GM23338 (cell line): ENCODE measurements around the gene JAZF1. TPM values are rescaled to one million over a fixed set of nuclear protein-coding genes. Genes with fewer than 3 reads are reported as not detected.

Source experiments
- ATAC-seq: fragments of 200-7000 bp; cut with Tn5 transposase; 3 replicates; pipeline ENCODE4 v1.9.1; 2020
- DNase-seq: peaks from one replicate; pipeline ENCODE4 v3.0.0-alpha.2; 2015; ENCODE audit warnings: low spot score
- H2AFZ ChIP-seq: fragments of 200-600 bp; sonication (generic); 2 replicates; pipeline ENCODE4 v1.8.0; 2016; ENCODE audit warnings: antibody characterized with exemption, mild to moderate bottlenecking, moderate library complexity
- H3F3A ChIP-seq: fragments of 200-600 bp; sonication (generic); replicated peaks from 2 replicates; pipeline ENCODE4 v1.8.0; 2017; ENCODE audit warnings: antibody characterized with exemption, mixed run types, low read depth
- H3K27ac ChIP-seq: fragments of 200-600 bp; sonication (generic); 2 replicates; pipeline ENCODE4 v1.6.1; 2016; ENCODE audit warnings: low read depth
- H3K27me3 ChIP-seq: fragments of 200-600 bp; sonication (generic); 2 replicates; pipeline ENCODE4 v1.8.0; 2016; ENCODE audit warnings: mild to moderate bottlenecking, mixed run types, moderate library complexity; ENCODE audit not compliant: insufficient read depth
- H3K36me3 ChIP-seq: fragments of 200-600 bp; sonication (generic); 2 replicates; pipeline ENCODE4 v1.8.0; 2016; ENCODE audit warnings: mild to moderate bottlenecking; ENCODE audit not compliant: insufficient read depth
- H3K4me1 ChIP-seq: fragments of 200-600 bp; sonication (generic); 2 replicates; pipeline ENCODE4 v1.8.0; 2016; ENCODE audit warnings: mild to moderate bottlenecking, moderate library complexity; ENCODE audit not compliant: insufficient read depth
- H3K4me2 ChIP-seq: fragments of 200-600 bp; sonication (generic); 2 replicates; pipeline ENCODE4 v1.7.1; 2017; ENCODE audit warnings: mixed run types
- H3K4me3 ChIP-seq: fragments of 200-600 bp; sonication (generic); 2 replicates; pipeline ENCODE4 v1.6.1; 2016; ENCODE audit warnings: mixed run types
- H3K79me2 ChIP-seq: fragments of 200-600 bp; sonication (generic); replicated peaks from 2 replicates; pipeline ENCODE4 v1.8.0; 2017; ENCODE audit warnings: mild to moderate bottlenecking; ENCODE audit not compliant: insufficient read depth
- H3K9me2 ChIP-seq: fragments of 200-600 bp; sonication (generic); 2 replicates; pipeline ENCODE4 v1.8.0; 2017; ENCODE audit not compliant: insufficient read depth
- H4K20me1 ChIP-seq: fragments of 200-600 bp; sonication (generic); replicated peaks from 2 replicates; pipeline ENCODE4 v1.8.0; 2017; ENCODE audit warnings: mild to moderate bottlenecking; ENCODE audit not compliant: insufficient read depth
- H3K27ac Mint-ChIP-seq: 2 replicates; pipeline ENCODE4 v1.8.0; 2020; ENCODE audit warnings: inconsistent platforms, mild to moderate bottlenecking, moderate library complexity, mixed read lengths
- H3K27me3 Mint-ChIP-seq: 3 replicates; pipeline ENCODE4 v1.8.0; 2022; ENCODE audit warnings: low read depth, mild to moderate bottlenecking, moderate library complexity, mixed read lengths, inconsistent platforms; ENCODE audit not compliant: insufficient read depth, poor library complexity
- H3K36me3 Mint-ChIP-seq: 3 replicates; pipeline ENCODE4 v1.8.0; 2021; ENCODE audit warnings: low read depth, mild to moderate bottlenecking, inconsistent platforms, moderate library complexity, mixed read lengths
- H3K4me1 Mint-ChIP-seq: 3 replicates; pipeline ENCODE4 v1.8.0; 2020; ENCODE audit warnings: mild to moderate bottlenecking, inconsistent platforms, mixed read lengths
- H3K4me3 Mint-ChIP-seq: 3 replicates; pipeline ENCODE4 v1.8.0; 2021; ENCODE audit warnings: moderate library complexity, mild to moderate bottlenecking, inconsistent platforms, mixed read lengths
- H3K9me3 Mint-ChIP-seq: 3 replicates; pipeline ENCODE4 v1.8.0; 2020; ENCODE audit warnings: moderate library complexity, mild to moderate bottlenecking, inconsistent platforms, mixed read lengths
- CREB1 ChIP-seq: fragments of 250-450 bp; sonication (Bioruptor Pico); IDR thresholded peaks from 2 replicates; pipeline ENCODE4 v1.5.0; 2020; ENCODE audit warnings: low read depth, mild to moderate bottlenecking, moderate library complexity
- EZH2 ChIP-seq: fragments of 200-600 bp; sonication (generic); IDR thresholded peaks from one replicate; pipeline ENCODE4 v1.8.0; 2017; ENCODE audit warnings: antibody characterized with exemption, mild to moderate bottlenecking, low read depth; ENCODE audit not compliant: unreplicated experiment
- EZH2phosphoT487 ChIP-seq: fragments of 200-600 bp; sonication (generic); IDR thresholded peaks from one replicate; pipeline ENCODE4 v1.8.1; 2018; ENCODE audit warnings: antibody characterized with exemption; ENCODE audit not compliant: unreplicated experiment
- JUNB ChIP-seq: IDR thresholded peaks from one replicate; pipeline ENCODE4 v1.6.1; 2016; ENCODE audit warnings: antibody characterized with exemption; ENCODE audit not compliant: unreplicated experiment
- NANOG ChIP-seq: IDR thresholded peaks from 2 replicates; pipeline ENCODE4 v1.6.1; 2016; ENCODE audit warnings: antibody characterized with exemption, borderline replicate concordance
- POLR2AphosphoS5 ChIP-seq: IDR thresholded peaks from 2 replicates; pipeline ENCODE4 v1.6.1; 2016; ENCODE audit warnings: antibody characterized with exemption, low read depth
- STAT1 ChIP-seq: IDR thresholded peaks from one replicate; pipeline ENCODE4 v1.6.1; 2016; ENCODE audit warnings: antibody characterized with exemption; ENCODE audit not compliant: unreplicated experiment
- ZNF114 ChIP-seq: fragments of 250-450 bp; sonication (Bioruptor Pico); IDR thresholded peaks from 2 replicates; pipeline ENCODE4 v1.5.0; 2020; ENCODE audit warnings: mild to moderate bottlenecking, moderate library complexity
- ZNF331 ChIP-seq: fragments of 250-450 bp; sonication (Bioruptor Pico); IDR thresholded peaks from 2 replicates; pipeline ENCODE4 v1.5.0; 2020; ENCODE audit warnings: low read depth, mild to moderate bottlenecking, moderate library complexity
- polyA plus RNA-seq: library from polyadenylated mRNA; unstranded; fragments of >200 nt; fragmentation: Nextera tagmentation; extraction: Ambion mirVana; gene quantifications from 2 replicates; pipeline ENCODE4 v1.2.1, GENCODE V29; 2016
- total RNA-seq: library from RNA; depleted of rRNA; stranded (reverse); fragments of >200 nt; shearing (Covaris generic); gene quantifications from 2 replicates; pipeline ENCODE4 v1.2.3, GENCODE V29; 2014
- TF ChIP-seq, protein P1 (sequence below): IDR thresholded peaks from one replicate; pipeline ENCODE4 v1.6.1; 2018; ENCODE audit warnings: antibody characterized with exemption; ENCODE audit not compliant: unreplicated experiment
- TF ChIP-seq, protein P2 (sequence below): fragments of 250-450 bp; sonication (Bioruptor Pico); IDR thresholded peaks from 2 replicates; pipeline ENCODE4 v1.5.0; 2020; ENCODE audit warnings: mild to moderate bottlenecking, moderate library complexity
- TF ChIP-seq, protein P3 (sequence below), 2 experiments: fragments of 200-600 bp in 1 of 2; sonication (generic) in 1 of 2; conservative IDR thresholded peaks; 2 replicates each; pipeline versions ENCODE4 v1.5.1 to v1.6.1; 2016 to 2017; ENCODE audit warnings: antibody characterized with exemption in 2 of 2, low read depth in 2 of 2, mild to moderate bottlenecking in 2 of 2, moderate library complexity in 1 of 2

Gene JAZF1
- total and polyA plus RNA-seq, 2 experiments from 2014 or later, result 12.2 to 22.2 TPM

DNA sequence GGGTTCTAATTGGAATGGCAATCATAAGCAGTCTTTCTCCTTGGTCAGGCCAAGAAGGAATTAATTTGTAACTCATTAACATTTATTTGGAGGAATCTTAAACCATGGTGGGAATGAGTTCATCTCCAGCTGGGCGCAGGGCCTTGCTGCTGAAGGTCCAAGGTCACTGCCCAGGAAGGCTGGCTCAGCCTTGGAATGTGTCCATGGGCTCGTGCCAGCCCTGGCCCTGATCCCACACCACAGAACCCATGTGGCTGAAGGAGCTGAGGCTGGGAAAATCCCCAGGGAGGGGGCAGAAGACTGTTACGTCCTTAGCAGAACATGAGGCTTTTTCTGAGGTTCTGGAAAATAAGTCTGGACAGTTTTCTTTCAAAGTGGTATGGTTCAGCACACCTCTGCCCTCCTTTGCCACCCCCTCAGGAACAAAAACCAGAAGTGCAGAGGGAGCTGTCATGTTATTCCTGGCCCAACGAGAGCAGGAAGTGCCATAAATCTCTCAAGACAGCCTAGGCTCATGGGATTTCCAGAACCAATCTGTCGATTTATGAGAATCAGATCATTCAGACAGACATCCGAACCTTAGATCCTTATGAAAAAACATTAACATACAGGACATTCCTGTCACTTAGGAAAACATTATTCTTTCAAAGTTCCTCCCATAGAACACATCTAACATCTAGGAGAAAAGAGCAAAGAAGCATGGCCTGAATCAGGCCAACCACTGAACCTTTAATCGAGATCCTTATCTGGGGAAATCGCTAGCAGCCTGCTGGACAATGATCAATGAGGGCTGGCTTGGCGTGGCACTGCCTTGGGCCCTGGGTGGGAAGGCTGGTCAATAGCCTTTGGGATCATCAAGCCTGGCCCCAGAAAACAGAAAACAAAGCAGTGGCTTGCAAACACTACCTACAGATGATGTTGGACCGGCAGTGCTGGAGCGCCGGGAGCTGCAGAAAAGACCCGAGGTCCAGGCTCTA, 306.3 kb downstream of the JAZF1 start:
- peaks cover 18% of the 10 kb centered on the region for H3K4me1 Mint-ChIP-seq
- Histone ChIP-seq H3F3A (no peaks in the 10 kb centered on the region), H3K79me2 (no peaks in the 10 kb centered on the region), H3K4me3 (no peak overlapping the region), H4K20me1 (no peaks in the 10 kb centered on the region; the same call in 1 of the 2 replicates), H3K4me1 (peaks cover 3% of the 10 kb centered on the region), H3K27me3 (no peaks in the 10 kb centered on the region), H3K9me2 (0 out of 2 replicates have a peak, but pooled peaks cover 7% of the 10 kb centered on the region), H3K27ac (no peak overlapping the region), H2AFZ (no peak overlapping the region), H3K4me2 (no peak overlapping the region), H3K36me3 (no peaks in the 10 kb centered on the region)
- no peak for DNase-seq
- TF ChIP-seq ZNF114 (CRISPR knock-in tag) (no peak), POLR2AphosphoS5 (no peak), ZNF331 (CRISPR knock-in tag) (no peak), EZH2 (no peak), JUNB (no peak), NANOG (no peak), EZH2phosphoT487 (no peak), STAT1 (no peak), CREB1 (CRISPR knock-in tag) (no peak)
- TF ChIP-seq, protein P1, sequence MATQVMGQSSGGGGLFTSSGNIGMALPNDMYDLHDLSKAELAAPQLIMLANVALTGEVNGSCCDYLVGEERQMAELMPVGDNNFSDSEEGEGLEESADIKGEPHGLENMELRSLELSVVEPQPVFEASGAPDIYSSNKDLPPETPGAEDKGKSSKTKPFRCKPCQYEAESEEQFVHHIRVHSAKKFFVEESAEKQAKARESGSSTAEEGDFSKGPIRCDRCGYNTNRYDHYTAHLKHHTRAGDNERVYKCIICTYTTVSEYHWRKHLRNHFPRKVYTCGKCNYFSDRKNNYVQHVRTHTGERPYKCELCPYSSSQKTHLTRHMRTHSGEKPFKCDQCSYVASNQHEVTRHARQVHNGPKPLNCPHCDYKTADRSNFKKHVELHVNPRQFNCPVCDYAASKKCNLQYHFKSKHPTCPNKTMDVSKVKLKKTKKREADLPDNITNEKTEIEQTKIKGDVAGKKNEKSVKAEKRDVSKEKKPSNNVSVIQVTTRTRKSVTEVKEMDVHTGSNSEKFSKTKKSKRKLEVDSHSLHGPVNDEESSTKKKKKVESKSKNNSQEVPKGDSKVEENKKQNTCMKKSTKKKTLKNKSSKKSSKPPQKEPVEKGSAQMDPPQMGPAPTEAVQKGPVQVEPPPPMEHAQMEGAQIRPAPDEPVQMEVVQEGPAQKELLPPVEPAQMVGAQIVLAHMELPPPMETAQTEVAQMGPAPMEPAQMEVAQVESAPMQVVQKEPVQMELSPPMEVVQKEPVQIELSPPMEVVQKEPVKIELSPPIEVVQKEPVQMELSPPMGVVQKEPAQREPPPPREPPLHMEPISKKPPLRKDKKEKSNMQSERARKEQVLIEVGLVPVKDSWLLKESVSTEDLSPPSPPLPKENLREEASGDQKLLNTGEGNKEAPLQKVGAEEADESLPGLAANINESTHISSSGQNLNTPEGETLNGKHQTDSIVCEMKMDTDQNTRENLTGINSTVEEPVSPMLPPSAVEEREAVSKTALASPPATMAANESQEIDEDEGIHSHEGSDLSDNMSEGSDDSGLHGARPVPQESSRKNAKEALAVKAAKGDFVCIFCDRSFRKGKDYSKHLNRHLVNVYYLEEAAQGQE, result no peak
- TF ChIP-seq, protein P2, sequence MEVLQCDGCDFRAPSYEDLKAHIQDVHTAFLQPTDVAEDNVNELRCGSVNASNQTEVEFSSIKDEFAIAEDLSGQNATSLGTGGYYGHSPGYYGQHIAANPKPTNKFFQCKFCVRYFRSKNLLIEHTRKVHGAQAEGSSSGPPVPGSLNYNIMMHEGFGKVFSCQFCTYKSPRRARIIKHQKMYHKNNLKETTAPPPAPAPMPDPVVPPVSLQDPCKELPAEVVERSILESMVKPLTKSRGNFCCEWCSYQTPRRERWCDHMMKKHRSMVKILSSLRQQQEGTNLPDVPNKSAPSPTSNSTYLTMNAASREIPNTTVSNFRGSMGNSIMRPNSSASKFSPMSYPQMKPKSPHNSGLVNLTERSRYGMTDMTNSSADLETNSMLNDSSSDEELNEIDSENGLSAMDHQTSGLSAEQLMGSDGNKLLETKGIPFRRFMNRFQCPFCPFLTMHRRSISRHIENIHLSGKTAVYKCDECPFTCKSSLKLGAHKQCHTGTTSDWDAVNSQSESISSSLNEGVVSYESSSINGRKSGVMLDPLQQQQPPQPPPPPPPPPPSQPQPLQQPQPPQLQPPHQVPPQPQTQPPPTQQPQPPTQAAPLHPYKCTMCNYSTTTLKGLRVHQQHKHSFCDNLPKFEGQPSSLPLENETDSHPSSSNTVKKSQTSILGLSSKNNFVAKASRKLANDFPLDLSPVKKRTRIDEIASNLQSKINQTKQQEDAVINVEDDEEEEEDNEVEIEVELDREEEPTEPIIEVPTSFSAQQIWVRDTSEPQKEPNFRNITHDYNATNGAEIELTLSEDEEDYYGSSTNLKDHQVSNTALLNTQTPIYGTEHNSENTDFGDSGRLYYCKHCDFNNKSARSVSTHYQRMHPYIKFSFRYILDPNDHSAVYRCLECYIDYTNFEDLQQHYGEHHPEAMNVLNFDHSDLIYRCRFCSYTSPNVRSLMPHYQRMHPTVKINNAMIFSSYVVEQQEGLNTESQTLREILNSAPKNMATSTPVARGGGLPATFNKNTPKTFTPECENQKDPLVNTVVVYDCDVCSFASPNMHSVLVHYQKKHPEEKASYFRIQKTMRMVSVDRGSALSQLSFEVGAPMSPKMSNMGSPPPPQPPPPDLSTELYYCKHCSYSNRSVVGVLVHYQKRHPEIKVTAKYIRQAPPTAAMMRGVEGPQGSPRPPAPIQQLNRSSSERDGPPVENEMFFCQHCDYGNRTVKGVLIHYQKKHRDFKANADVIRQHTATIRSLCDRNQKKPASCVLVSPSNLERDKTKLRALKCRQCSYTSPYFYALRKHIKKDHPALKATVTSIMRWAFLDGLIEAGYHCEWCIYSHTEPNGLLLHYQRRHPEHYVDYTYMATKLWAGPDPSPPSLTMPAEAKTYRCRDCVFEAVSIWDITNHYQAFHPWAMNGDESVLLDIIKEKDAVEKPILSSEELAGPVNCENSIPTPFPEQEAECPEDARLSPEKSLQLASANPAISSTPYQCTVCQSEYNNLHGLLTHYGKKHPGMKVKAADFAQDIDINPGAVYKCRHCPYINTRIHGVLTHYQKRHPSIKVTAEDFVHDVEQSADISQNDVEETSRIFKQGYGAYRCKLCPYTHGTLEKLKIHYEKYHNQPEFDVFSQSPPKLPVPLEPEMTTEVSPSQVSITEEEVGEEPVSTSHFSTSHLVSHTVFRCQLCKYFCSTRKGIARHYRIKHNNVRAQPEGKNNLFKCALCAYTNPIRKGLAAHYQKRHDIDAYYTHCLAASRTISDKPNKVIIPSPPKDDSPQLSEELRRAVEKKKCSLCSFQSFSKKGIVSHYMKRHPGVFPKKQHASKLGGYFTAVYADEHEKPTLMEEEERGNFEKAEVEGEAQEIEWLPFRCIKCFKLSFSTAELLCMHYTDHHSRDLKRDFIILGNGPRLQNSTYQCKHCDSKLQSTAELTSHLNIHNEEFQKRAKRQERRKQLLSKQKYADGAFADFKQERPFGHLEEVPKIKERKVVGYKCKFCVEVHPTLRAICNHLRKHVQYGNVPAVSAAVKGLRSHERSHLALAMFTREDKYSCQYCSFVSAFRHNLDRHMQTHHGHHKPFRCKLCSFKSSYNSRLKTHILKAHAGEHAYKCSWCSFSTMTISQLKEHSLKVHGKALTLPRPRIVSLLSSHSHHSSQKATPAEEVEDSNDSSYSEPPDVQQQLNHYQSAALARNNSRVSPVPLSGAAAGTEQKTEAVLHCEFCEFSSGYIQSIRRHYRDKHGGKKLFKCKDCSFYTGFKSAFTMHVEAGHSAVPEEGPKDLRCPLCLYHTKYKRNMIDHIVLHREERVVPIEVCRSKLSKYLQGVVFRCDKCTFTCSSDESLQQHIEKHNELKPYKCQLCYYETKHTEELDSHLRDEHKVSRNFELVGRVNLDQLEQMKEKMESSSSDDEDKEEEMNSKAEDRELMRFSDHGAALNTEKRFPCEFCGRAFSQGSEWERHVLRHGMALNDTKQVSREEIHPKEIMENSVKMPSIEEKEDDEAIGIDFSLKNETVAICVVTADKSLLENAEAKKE (CRISPR knock-in tag), result no peak
- TF ChIP-seq, protein P3, sequence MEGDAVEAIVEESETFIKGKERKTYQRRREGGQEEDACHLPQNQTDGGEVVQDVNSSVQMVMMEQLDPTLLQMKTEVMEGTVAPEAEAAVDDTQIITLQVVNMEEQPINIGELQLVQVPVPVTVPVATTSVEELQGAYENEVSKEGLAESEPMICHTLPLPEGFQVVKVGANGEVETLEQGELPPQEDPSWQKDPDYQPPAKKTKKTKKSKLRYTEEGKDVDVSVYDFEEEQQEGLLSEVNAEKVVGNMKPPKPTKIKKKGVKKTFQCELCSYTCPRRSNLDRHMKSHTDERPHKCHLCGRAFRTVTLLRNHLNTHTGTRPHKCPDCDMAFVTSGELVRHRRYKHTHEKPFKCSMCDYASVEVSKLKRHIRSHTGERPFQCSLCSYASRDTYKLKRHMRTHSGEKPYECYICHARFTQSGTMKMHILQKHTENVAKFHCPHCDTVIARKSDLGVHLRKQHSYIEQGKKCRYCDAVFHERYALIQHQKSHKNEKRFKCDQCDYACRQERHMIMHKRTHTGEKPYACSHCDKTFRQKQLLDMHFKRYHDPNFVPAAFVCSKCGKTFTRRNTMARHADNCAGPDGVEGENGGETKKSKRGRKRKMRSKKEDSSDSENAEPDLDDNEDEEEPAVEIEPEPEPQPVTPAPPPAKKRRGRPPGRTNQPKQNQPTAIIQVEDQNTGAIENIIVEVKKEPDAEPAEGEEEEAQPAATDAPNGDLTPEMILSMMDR (conservative IDR thresholded peaks at IDR 0.05; ENCODE audit: low read depth in 2 of 2), result no peak
- peaks cover 7% of the 10 kb centered on the region for H3K27me3 Mint-ChIP-seq
- no peaks in the 10 kb centered on the region for H3K9me3 Mint-ChIP-seq
- H3K4me3 Mint-ChIP-seq, result no peak overlapping the region
- no peaks in the 10 kb centered on the region for H3K36me3 Mint-ChIP-seq
- H3K27ac Mint-ChIP-seq, result no peak overlapping the region
- no peak for ATAC-seq
